Measurements from ENCODE around the gene TUFT1. TPM values are rescaled to one million over a fixed set of nuclear protein-coding genes. Genes with fewer than 3 reads are reported as not detected.

Gene TUFT1
- total and polyA plus RNA-seq, 2 of the 8 experiments (the other 6 are each of a cell fraction or from before 2014, with no cell fraction given): 7.3 to 10.4 TPM

GRCh38 chr1:151556052-151556451, 15.9 kb downstream of the TUFT1 start:
- POLR2A ChIA-PET (ENCODE audit: partially characterized antibody): interaction anchor here (0.7 to 1.2 kb wide), 3 partner anchors 15 to 157 kb away, joined by 3 to 5 read pairs (median 4); partner anchors contain the start of gene TUFT1
- H3K4ac ChIP-seq (replicated peaks; ENCODE audit: insufficient read length, low read depth, low read length): no peak overlapping the region
- H3K4me2 ChIP-seq (ENCODE audit: insufficient read depth in 1 of 2, low read depth in 2 of 2, low read length in 2 of 2): no peak overlapping the region
- no peak overlapping the region for H4K91ac ChIP-seq (replicated peaks; ENCODE audit: insufficient read length, low read length)
- no peak overlapping the region for H2BK5ac ChIP-seq (ENCODE audit: low read depth, low read length)
- H4K5ac ChIP-seq (ENCODE audit: insufficient read length, low read depth, low read length): no peak overlapping the region
- peaks cover 0 to 23% of the 10 kb centered on the region in 2 experiments; a peak in 2 of 4 replicates for H3K79me2 ChIP-seq (ENCODE audit: control insufficient read depth in 1 of 2, insufficient read depth in 2 of 2, low read length in 2 of 2)
- no peaks in the 10 kb centered on the region for H3K4me1 ChIP-seq (replicated peaks in 1 of 4; ENCODE audit: control insufficient read depth in 3 of 4, insufficient read depth in 4 of 4, low read length in 3 of 4)
- no peak overlapping the region for H2BK12ac ChIP-seq (ENCODE audit: low read depth, low read length)
- FAIRE-seq: no peak
- no peak overlapping the region for H2BK20ac ChIP-seq (ENCODE audit: low read length)
- H3K79me1 ChIP-seq (ENCODE audit: low read depth, low read length): peaks cover 2% of the 10 kb centered on the region; the same call in 1 of the 2 replicates
- H4K8ac ChIP-seq (ENCODE audit: extremely low read depth, insufficient read depth, low read length): no peak overlapping the region
- H3K18ac ChIP-seq (ENCODE audit: extremely low read depth, low read length): no peak overlapping the region
- TF ChIP-seq CBX5 (IDR thresholded peaks at IDR 0.05; ENCODE audit: low read depth, low read length) (no peak), HDAC2 (IDR thresholded peaks at IDR 0.05; ENCODE audit: borderline replicate concordance in 1 of 2, low read depth in 2 of 2, low read length in 2 of 2) (no peak)
- H2BK15ac ChIP-seq (ENCODE audit: low read length): no peak overlapping the region
- H3K36me3 ChIP-seq (ENCODE audit: control insufficient read depth in 2 of 4, insufficient read depth in 4 of 4, low read length in 3 of 4): no peaks in the 10 kb centered on the region
- H3K27me3 ChIP-seq (replicated peaks in 1 of 4; ENCODE audit: control insufficient read depth in 3 of 4, extremely low read depth in 1 of 4, insufficient read depth in 3 of 4, low read length in 3 of 4): no peaks in the 10 kb centered on the region
- H4K20me1 ChIP-seq (replicated peaks in 1 of 2; ENCODE audit: control insufficient read depth in 1 of 2, insufficient read depth in 2 of 2, low read length in 2 of 2): no peaks in the 10 kb centered on the region
- WGBS, 2 experiments (ENCODE audit: extremely low coverage in 1 of 2, insufficient coverage in 1 of 2, insufficient read length in 1 of 2, insufficient replicate concordance in 2 of 2, low coverage in 1 of 2, low lambda C conversion rate in 2 of 2, missing lambda C conversion rate in 1 of 2): no CpG with 5 or more reads among the region's 2 CpGs
- H3K56ac ChIP-seq (replicated peaks; ENCODE audit: insufficient read length, low read depth, low read length): no peak overlapping the region
- CTCF ChIA-PET (ENCODE audit: partially characterized antibody): interaction anchor here (0.6 to 1.5 kb wide), 2 partner anchors 38 to 176 kb away, joined by 3 to 4 read pairs; no protein-coding TSS in a partner anchor
- H3K14ac ChIP-seq (ENCODE audit: insufficient read length): no peak overlapping the region
- H3K9ac ChIP-seq (replicated peaks in 1 of 4; ENCODE audit: extremely low read depth in 1 of 4, low read depth in 3 of 4, low read length in 3 of 4): no peak overlapping the region
- no peak overlapping the region for H2BK120ac ChIP-seq (replicated peaks; ENCODE audit: low read depth, low read length)
- H2AFZ ChIP-seq (ENCODE audit: low read length): no peak overlapping the region
- no peak overlapping the region for H2AK5ac ChIP-seq (ENCODE audit: low read depth, low read length)
- H3K9me3 ChIP-seq (ENCODE audit: insufficient read depth in 2 of 2, low read depth in 1 of 2, low read length in 1 of 2): no peaks in the 10 kb centered on the region
- H3K27ac ChIP-seq (ENCODE audit: low read depth, low read length): no peak overlapping the region
- H3K23ac ChIP-seq (ENCODE audit: insufficient read length): no peak overlapping the region
- DNase-seq (ENCODE audit: low read depth in 1 of 2, low spot score in 2 of 2): no peak
- H3K4me3 ChIP-seq (ENCODE audit: extremely low read depth in 1 of 4, insufficient read depth in 2 of 4, low read depth in 3 of 4, low read length in 4 of 4): no peak overlapping the region
- no peaks in the 10 kb centered on the region for H3K23me2 ChIP-seq (ENCODE audit: low read depth, low read length)
